Left renal cortex interstitium (tissue), 4 donors: ENCODE results near the gene ATP5F1E. TPM values are rescaled to one million over a fixed set of nuclear protein-coding genes. Genes with fewer than 3 reads are reported as not detected.
"Not testable (repeated sequence)": the region's sequence is repeated elsewhere in the genome, so short reads cannot be mapped to it uniquely, and the experiment has no call there.

Experiments used
- DNase-seq, 4 donors: peaks; one replicate each; pipeline ENCODE4 v3.0.0-alpha.2; 2013; ENCODE audit warnings: low read depth in 4 of 4, low spot score in 2 of 4, missing footprints in 1 of 4
- polyA plus RNA-seq, 4 donors: library from polyadenylated mRNA; unstranded; fragments of 120-200 nt; gene quantifications; one replicate each; pipeline ENCODE4 v1.2.1, GENCODE V29; 2013; ENCODE audit not compliant: insufficient read length in 4 of 4

Gene ATP5F1E
- polyA plus RNA-seq, 4 donors, result 168 to 242 (median 196) TPM

GRCh38 chr20:59043698-59044097, 11.6 kb upstream of the ATP5F1E start:
- no peak for DNase-seq

- DNase-seq, result peak in 3 of 4 donors; percentile 77 to 88 (median 77)
Observed at GRCh38 chr20:59042796-59043631, 10.9 kb upstream of the ATP5F1E start.

GRCh38 chr20:59042151-59042795, 10.1 kb upstream of the ATP5F1E start, which contains the start of gene PRELID3B:
TSS of gene PRELID3B (minus strand) at chr20:59042786. CDS start at chr20:59042730, 56 bp downstream.
- no peak for DNase-seq

DNA sequence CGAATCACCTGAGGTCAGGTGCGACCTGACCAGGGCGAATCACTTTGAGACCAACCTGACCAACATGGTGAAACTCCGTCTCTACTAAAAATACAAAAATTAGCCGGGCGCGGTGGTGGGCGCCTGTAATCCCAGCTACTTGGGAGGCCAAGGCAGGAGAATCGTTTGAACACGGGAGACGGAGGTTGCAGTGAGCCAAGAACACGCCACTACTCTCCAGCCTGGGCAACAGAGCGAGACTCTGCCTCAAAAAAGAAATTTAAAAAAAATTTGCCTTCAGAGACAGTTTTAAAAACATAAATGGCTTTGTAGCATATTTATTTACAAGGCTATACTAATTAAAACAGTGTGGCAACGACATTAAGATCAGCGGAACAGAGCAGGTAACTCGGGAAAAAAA, 9.4 kb upstream of the ATP5F1E start:
- DNase-seq, result not testable (repeated sequence)

DNA sequence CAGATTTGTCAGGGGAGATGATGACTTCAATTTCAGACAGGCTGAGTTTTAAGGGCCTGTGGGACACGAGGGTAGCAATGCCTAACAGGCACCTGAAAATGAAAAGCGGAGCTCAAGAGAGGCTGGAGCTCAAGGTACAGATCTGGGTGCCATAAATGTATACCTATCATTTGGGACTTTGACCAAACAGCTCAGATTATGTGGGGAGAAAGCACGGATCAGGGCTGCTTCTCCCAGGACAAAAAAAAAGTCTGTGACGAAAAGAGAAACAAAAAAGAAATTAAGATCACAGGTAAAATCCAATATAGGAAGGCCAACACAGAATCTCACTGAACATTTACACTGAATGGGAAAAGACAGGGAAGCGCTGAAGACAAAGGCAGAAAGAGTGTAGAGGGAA, 8.5 kb upstream of the ATP5F1E start:
- DNase-seq, result no peak

GRCh38 chr20:59039233-59039632, 7.1 kb upstream of the ATP5F1E start:
- no peak for DNase-seq

- no peak for DNase-seq
Observed at GRCh38 chr20:59037386-59037785, 5.3 kb upstream of the ATP5F1E start.

DNA sequence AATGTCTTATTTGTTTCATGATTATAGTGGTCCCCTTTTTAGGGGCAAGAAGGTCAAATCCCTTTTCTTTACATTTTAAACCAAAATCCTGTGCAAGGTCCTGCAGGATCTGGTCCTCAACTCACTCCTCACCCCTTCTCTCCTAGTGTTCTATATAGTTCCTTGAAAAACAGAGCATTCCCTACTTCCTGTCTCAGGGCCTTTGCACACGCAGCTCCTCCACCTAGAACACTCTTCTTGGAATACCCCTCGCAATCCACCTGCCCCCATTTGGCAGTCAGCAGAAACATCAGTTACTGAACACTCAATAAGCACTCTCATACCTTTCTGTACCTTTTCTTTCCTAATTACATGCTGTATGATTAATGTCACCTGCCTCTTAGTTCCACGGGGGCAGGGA, 3.2 kb upstream of the ATP5F1E start:
- no peak for DNase-seq

- DNase-seq, result no peak
Observed at GRCh38 chr20:59033616-59034165, 1.6 kb upstream of the ATP5F1E start.

GRCh38 chr20:59033093-59033492, 958 bp upstream of the ATP5F1E start:
- no peak for DNase-seq

GRCh38 chr20:59032713-59033059, 551 bp upstream of the ATP5F1E start:
- peak in 1 of 4 donors; percentile 70 for DNase-seq

- no peak for DNase-seq
Observed at GRCh38 chr20:59031564-59032022, 542 bp downstream of the ATP5F1E start.

- no peak for DNase-seq
Observed at GRCh38 chr20:59030911-59031563, 1.1 kb downstream of the ATP5F1E start.

- DNase-seq, result no peak
Observed at GRCh38 chr20:59028812-59029211, 3.3 kb downstream of the ATP5F1E start.

DNA sequence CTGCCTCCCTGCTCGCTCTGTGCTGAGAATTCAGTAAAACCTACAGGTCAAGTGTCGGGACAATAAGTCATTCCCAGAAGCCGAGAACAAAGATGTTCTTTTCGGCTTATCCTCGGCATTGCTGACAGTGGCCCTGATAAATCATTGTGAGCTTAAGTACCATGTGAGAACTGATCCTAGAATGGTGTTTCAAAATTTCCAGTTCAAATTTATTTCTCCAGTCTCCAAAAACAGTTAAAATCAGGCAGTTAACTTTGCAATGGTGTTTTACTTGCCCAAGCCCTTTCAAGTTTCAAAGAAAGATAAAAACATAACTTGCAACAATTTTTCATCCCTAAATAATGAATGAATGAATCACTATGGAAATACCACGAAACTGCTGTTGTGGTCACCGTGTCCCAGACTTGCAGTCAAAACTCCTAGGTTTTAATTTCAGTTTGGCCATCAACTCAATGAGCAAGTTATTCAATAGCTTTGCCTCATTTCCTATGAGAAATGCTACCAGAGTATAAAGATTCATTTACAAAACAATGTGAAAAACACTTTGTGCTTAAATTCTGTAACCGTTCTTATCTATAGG, 4.3 kb downstream of the ATP5F1E start:
- DNase-seq, result no peak

DNA sequence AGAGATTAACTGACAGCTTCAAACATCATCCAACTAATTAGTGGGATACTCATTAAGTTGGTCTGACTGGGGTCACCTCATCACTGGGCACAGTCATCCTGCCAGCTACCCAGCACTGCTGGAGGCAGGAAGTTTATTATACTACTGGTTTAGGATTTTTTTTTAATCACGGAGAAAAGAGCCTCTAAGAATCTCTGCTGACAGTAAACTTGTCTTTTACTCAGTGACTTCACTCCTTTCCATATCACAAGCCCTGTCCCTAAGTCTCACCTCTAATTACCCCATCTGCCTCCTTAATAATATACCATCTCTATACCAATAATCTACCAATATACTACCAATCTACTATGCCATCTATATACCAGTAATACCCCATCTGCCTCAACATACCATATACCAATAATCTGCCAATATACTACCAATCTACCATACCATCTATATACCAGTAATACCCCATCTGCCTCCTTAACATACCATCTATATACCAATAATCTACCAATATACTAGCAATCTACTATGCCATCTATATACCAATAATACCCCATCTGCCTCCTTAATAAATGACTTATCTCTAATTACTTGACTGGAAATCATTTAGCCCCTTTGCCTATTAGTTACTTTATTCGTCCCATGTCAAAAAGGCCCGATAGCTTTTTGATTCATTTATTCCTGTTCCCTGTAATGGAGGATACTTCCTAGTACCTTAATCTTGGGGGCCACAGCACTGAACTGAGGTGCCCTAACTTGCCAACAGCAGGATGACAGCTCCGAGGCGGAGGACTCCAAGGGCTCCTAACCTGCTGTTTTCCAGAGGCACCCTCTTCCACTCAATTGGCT, 5.0 kb downstream of the ATP5F1E start:
- DNase-seq, result no peak

GRCh38 chr20:59025511-59025910, 6.6 kb downstream of the ATP5F1E start:
- DNase-seq, result no peak

DNA sequence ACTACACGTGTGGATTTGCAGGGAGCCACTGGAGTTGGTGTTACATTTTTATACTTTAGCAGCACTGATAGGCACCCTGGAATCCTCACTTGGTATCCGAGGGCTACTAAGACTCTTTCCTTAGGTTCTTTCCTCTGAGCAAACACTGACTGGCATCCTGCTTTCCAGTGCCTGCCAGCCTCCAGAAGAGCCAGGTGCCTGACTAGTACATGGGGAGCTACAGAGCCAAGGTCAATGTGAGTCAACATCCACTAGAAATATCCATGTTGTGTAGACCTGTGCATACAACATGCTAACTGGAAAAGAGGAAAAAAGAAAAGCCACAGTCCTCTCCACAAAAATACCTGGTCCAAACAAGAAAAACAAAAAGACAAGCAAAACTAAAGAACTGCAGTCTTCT, 7.0 kb downstream of the ATP5F1E start:
- no peak for DNase-seq

GRCh38 chr20:59024111-59024530, 8.0 kb downstream of the ATP5F1E start:
- no peak for DNase-seq

GRCh38 chr20:59023616-59024015, 8.5 kb downstream of the ATP5F1E start:
- no peak for DNase-seq
